ENCODE data around the gene POLR3E.

Gene POLR3E

GRCh38 chr16:22356930-22357634 is 59.9 kb downstream of the POLR3E start:
- Histone ChIP-seq H3K9ac (ENCODE audit: low read depth, low read length, poor library complexity) (no peak overlapping the region), H3K4me1 (ENCODE audit: control insufficient read depth in 2 of 2, insufficient read depth in 1 of 2, low read depth in 1 of 2, low read length in 2 of 2) (peaks cover 4 to 7% of the 10 kb centered on the region in 2 donors), H4K8ac (ENCODE audit: low read depth, low read length) (no peak overlapping the region), H3K18ac (ENCODE audit: low read length) (no peak overlapping the region), H3K4me2 (ENCODE audit: insufficient read depth, low read length, poor library complexity, severe bottlenecking) (no peak overlapping the region), H2BK5ac (ENCODE audit: low read length) (no peak overlapping the region), H3K9me3 (replicated peaks in 1 of 2; ENCODE audit: control insufficient read depth in 2 of 2, insufficient read depth in 1 of 2, low read depth in 1 of 2, low read length in 2 of 2) (no peaks in the 10 kb centered on the region), H3K4ac (ENCODE audit: low read length) (no peak overlapping the region), H2AFZ (ENCODE audit: low read length) (no peak overlapping the region), H3K4me3 (ENCODE audit: low read length in 2 of 2) (no peak overlapping the region), H2BK120ac (ENCODE audit: low read depth, low read length) (no peak overlapping the region), H2BK12ac (ENCODE audit: low read length) (no peak overlapping the region), H3K27ac (replicated peaks; ENCODE audit: low read length) (no peak overlapping the region), H3K79me1 (ENCODE audit: low read depth, low read length) (no peaks in the 10 kb centered on the region), H3K14ac (ENCODE audit: low read length) (no peak overlapping the region), H2BK15ac (ENCODE audit: low read length) (no peak overlapping the region), H4K91ac (ENCODE audit: low read depth, low read length, poor library complexity) (no peak overlapping the region), H2AK5ac (ENCODE audit: low read depth, low read length) (no peak overlapping the region), H3K23ac (ENCODE audit: low read depth, low read length, poor library complexity) (no peak overlapping the region), H3K27me3 (ENCODE audit: control insufficient read depth in 3 of 3, insufficient read depth in 3 of 3, low read depth in 1 of 3, low read length in 3 of 3) (no peaks in the 10 kb centered on the region), H3K36me3 (replicated peaks in 1 of 2; ENCODE audit: control insufficient read depth in 2 of 2, insufficient read depth in 2 of 2, low read length in 2 of 2) (peaks cover 0 to 10% of the 10 kb centered on the region in 2 donors)
- WGBS, 2 donors (ENCODE audit: extremely low coverage in 2 of 2, insufficient read length in 2 of 2, insufficient replicate concordance in 1 of 2): no CpG with 5 or more reads among the region's 7 CpGs
- DNase-seq (ENCODE audit: low spot score): no peak

DNA sequence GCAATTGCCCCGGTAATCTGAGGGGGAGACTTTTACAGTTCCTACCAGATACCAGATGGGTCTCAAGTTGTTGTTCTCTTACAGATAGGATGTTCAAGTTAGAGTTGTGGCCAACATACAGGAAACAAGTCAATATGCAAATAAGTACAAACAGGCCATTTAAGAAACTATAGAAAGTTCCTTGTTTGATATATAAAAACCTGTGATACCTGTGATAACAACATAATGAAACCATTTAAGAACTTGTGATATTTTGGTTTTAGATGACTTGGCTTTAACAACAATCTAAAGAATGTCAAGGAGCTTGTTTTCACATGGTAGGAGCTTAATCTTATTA is 60.4 kb downstream of the POLR3E start:
- H2BK120ac ChIP-seq (ENCODE audit: low read depth, low read length): no peak overlapping the region
- no CpG with 5 or more reads among the region's 1 CpG for WGBS, 2 donors (ENCODE audit: extremely low coverage in 2 of 2, insufficient read length in 2 of 2, insufficient replicate concordance in 1 of 2)
- H3K27me3 ChIP-seq (ENCODE audit: control insufficient read depth in 3 of 3, insufficient read depth in 3 of 3, low read depth in 1 of 3, low read length in 3 of 3): no peaks in the 10 kb centered on the region
- no peak overlapping the region for H2BK5ac ChIP-seq (ENCODE audit: low read length)
- no peak overlapping the region for H2AK5ac ChIP-seq (ENCODE audit: low read depth, low read length)
- H4K8ac ChIP-seq (ENCODE audit: low read depth, low read length): no peak overlapping the region
- H3K14ac ChIP-seq (ENCODE audit: low read length): no peak overlapping the region
- DNase-seq (ENCODE audit: low spot score): no peak
- no peak overlapping the region for H3K9ac ChIP-seq (ENCODE audit: low read depth, low read length, poor library complexity)
- peaks cover 0 to 15% of the 10 kb centered on the region in 2 donors for H3K36me3 ChIP-seq (replicated peaks in 1 of 2; ENCODE audit: control insufficient read depth in 2 of 2, insufficient read depth in 2 of 2, low read length in 2 of 2)
- no peak overlapping the region for H3K4ac ChIP-seq (ENCODE audit: low read length)
- H3K4me2 ChIP-seq (ENCODE audit: insufficient read depth, low read length, poor library complexity, severe bottlenecking): no peak overlapping the region
- no peaks in the 10 kb centered on the region for H3K79me1 ChIP-seq (ENCODE audit: low read depth, low read length)
- no peak overlapping the region for H3K27ac ChIP-seq (replicated peaks; ENCODE audit: low read length)
- H2BK15ac ChIP-seq (ENCODE audit: low read length): no peak overlapping the region
- H4K91ac ChIP-seq (ENCODE audit: low read depth, low read length, poor library complexity): no peak overlapping the region
- no peak overlapping the region for H3K18ac ChIP-seq (ENCODE audit: low read length)
- H3K4me3 ChIP-seq (ENCODE audit: low read length in 2 of 2): no peak overlapping the region
- peaks cover 4 to 7% of the 10 kb centered on the region in 2 donors for H3K4me1 ChIP-seq (ENCODE audit: control insufficient read depth in 2 of 2, insufficient read depth in 1 of 2, low read depth in 1 of 2, low read length in 2 of 2)
- no peak overlapping the region for H3K23ac ChIP-seq (ENCODE audit: low read depth, low read length, poor library complexity)
- H2AFZ ChIP-seq (ENCODE audit: low read length): no peak overlapping the region
- no peaks in the 10 kb centered on the region for H3K9me3 ChIP-seq (replicated peaks in 1 of 2; ENCODE audit: control insufficient read depth in 2 of 2, insufficient read depth in 1 of 2, low read depth in 1 of 2, low read length in 2 of 2)
- H2BK12ac ChIP-seq (ENCODE audit: low read length): no peak overlapping the region

DNA sequence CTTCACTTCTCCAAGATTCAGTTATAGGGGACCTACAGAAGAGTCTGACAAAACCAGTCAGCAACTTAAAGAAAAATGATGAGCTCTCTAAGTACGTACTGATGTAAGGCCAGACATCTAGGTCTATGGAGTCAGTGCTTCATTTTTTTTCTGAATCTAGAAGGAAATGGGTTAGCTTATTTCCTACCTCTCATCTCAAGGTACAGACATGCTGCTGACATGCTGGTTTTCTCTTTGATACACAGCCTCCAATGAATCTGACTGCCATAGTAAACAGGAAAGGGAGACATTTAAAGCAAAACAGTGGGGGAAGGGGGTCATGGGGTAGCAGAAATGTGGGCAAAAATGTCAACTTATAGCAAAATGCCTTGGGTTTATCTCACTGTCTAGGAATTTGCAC is 60.8 kb downstream of the POLR3E start:
- Histone ChIP-seq H2BK15ac (ENCODE audit: low read length) (no peak overlapping the region), H3K14ac (ENCODE audit: low read length) (no peak overlapping the region), H2BK12ac (ENCODE audit: low read length) (no peak overlapping the region), H3K27ac (replicated peaks; ENCODE audit: low read length) (peak overlapping the region; percentile 51), H3K4ac (ENCODE audit: low read length) (no peak overlapping the region), H3K4me3 (ENCODE audit: low read length in 2 of 2) (no peak overlapping the region), H3K23ac (ENCODE audit: low read depth, low read length, poor library complexity) (no peak overlapping the region), H2BK120ac (ENCODE audit: low read depth, low read length) (no peak overlapping the region), H2AK5ac (ENCODE audit: low read depth, low read length) (no peak overlapping the region), H2AFZ (ENCODE audit: low read length) (no peak overlapping the region), H3K36me3 (replicated peaks in 1 of 2; ENCODE audit: control insufficient read depth in 2 of 2, insufficient read depth in 2 of 2, low read length in 2 of 2) (peaks cover 0 to 19% of the 10 kb centered on the region in 2 donors), H3K27me3 (ENCODE audit: control insufficient read depth in 3 of 3, insufficient read depth in 3 of 3, low read depth in 1 of 3, low read length in 3 of 3) (no peaks in the 10 kb centered on the region), H3K79me1 (ENCODE audit: low read depth, low read length) (no peaks in the 10 kb centered on the region), H3K4me2 (ENCODE audit: insufficient read depth, low read length, poor library complexity, severe bottlenecking) (no peak overlapping the region), H3K9me3 (replicated peaks in 1 of 2; ENCODE audit: control insufficient read depth in 2 of 2, insufficient read depth in 1 of 2, low read depth in 1 of 2, low read length in 2 of 2) (no peaks in the 10 kb centered on the region), H4K91ac (ENCODE audit: low read depth, low read length, poor library complexity) (no peak overlapping the region), H3K9ac (ENCODE audit: low read depth, low read length, poor library complexity) (no peak overlapping the region), H4K8ac (ENCODE audit: low read depth, low read length) (no peak overlapping the region), H3K4me1 (ENCODE audit: control insufficient read depth in 2 of 2, insufficient read depth in 1 of 2, low read depth in 1 of 2, low read length in 2 of 2) (peaks cover 4 to 7% of the 10 kb centered on the region in 2 donors), H3K18ac (ENCODE audit: low read length) (no peak overlapping the region), H2BK5ac (ENCODE audit: low read length) (no peak overlapping the region)
- no peak for DNase-seq (ENCODE audit: low spot score)
- no CpG with 5 or more reads among the region's 1 CpG for WGBS, 2 donors (ENCODE audit: extremely low coverage in 2 of 2, insufficient read length in 2 of 2, insufficient replicate concordance in 1 of 2)

- no peak overlapping the region for H2BK5ac ChIP-seq (ENCODE audit: low read length)
- H2BK120ac ChIP-seq (ENCODE audit: low read depth, low read length): no peak overlapping the region
- no peak for DNase-seq (ENCODE audit: low spot score)
- H3K4me1 ChIP-seq (ENCODE audit: control insufficient read depth in 2 of 2, insufficient read depth in 1 of 2, low read depth in 1 of 2, low read length in 2 of 2): no peaks in the 10 kb centered on the region
- H3K18ac ChIP-seq (ENCODE audit: low read length): no peak overlapping the region
- no peak overlapping the region for H3K9ac ChIP-seq (ENCODE audit: low read depth, low read length, poor library complexity)
- no peak overlapping the region for H4K8ac ChIP-seq (ENCODE audit: low read depth, low read length)
- H3K4ac ChIP-seq (ENCODE audit: low read length): no peak overlapping the region
- H2BK15ac ChIP-seq (ENCODE audit: low read length): no peak overlapping the region
- H3K27me3 ChIP-seq (ENCODE audit: control insufficient read depth in 3 of 3, insufficient read depth in 3 of 3, low read depth in 1 of 3, low read length in 3 of 3): no peaks in the 10 kb centered on the region
- no peaks in the 10 kb centered on the region for H3K79me1 ChIP-seq (ENCODE audit: low read depth, low read length)
- H2AK5ac ChIP-seq (ENCODE audit: low read depth, low read length): no peak overlapping the region
- H3K14ac ChIP-seq (ENCODE audit: low read length): no peak overlapping the region
- H3K4me3 ChIP-seq (ENCODE audit: low read length in 2 of 2): no peak overlapping the region
- H4K91ac ChIP-seq (ENCODE audit: low read depth, low read length, poor library complexity): no peak overlapping the region
- H2AFZ ChIP-seq (ENCODE audit: low read length): no peak overlapping the region
- no peak overlapping the region for H3K23ac ChIP-seq (ENCODE audit: low read depth, low read length, poor library complexity)
- H2BK12ac ChIP-seq (ENCODE audit: low read length): no peak overlapping the region
- no peak overlapping the region for H3K27ac ChIP-seq (replicated peaks; ENCODE audit: low read length)
- H3K36me3 ChIP-seq (replicated peaks in 1 of 2; ENCODE audit: control insufficient read depth in 2 of 2, insufficient read depth in 2 of 2, low read length in 2 of 2): peaks cover 2 to 34% of the 10 kb centered on the region in 2 donors
- H3K4me2 ChIP-seq (ENCODE audit: insufficient read depth, low read length, poor library complexity, severe bottlenecking): no peak overlapping the region
- no peaks in the 10 kb centered on the region for H3K9me3 ChIP-seq (replicated peaks in 1 of 2; ENCODE audit: control insufficient read depth in 2 of 2, insufficient read depth in 1 of 2, low read depth in 1 of 2, low read length in 2 of 2)
Observed at GRCh38 chr16:22359679-22360078, 62.5 kb downstream of the POLR3E start.
